ENCODE measurements around the gene RBM12. TPM values are rescaled to one million over a fixed set of nuclear protein-coding genes. Genes with fewer than 3 reads are reported as not detected.

RBM12 gene
- total and polyA plus RNA-seq, 11 donors, result 7.4 to 61.7 (median 43.0) TPM

- Histone ChIP-seq H3K9me3 (no peaks in the 10 kb centered on the region), H3K27ac (peak overlapping the region in 2 of 12 donors; percentile 5 to 87), H3K36me3 (peaks cover 0 to 65% (median 60%) of the 10 kb centered on the region in 9 donors), H3K27me3 (no peaks in the 10 kb centered on the region), H3K4me3 (peak overlapping the region in 9 of 12 donors; percentile 68 to 99 (median 88)), H3K4me1 (peaks cover 4 to 26% (median 17%) of the 10 kb centered on the region in 12 donors)
- ATAC-seq (no peak), DNase-seq (no peak)
- intact Hi-C loops (cut with DNase I), result loop anchor here in 3 of 10 donors (5.0 to 10.0 kb wide), 5 partner anchors 45 to 235 kb away; partner anchors contain the start of gene RBM39 (in 1 of the 3)
- 76 to 82% (median 80%) methylated on average over 9 of the region's 9 CpGs for WGBS, 4 donors
- no peak for TF ChIP-seq POLR2A (IDR thresholded peaks at IDR 0.05)
- TF ChIP-seq, protein P1, sequence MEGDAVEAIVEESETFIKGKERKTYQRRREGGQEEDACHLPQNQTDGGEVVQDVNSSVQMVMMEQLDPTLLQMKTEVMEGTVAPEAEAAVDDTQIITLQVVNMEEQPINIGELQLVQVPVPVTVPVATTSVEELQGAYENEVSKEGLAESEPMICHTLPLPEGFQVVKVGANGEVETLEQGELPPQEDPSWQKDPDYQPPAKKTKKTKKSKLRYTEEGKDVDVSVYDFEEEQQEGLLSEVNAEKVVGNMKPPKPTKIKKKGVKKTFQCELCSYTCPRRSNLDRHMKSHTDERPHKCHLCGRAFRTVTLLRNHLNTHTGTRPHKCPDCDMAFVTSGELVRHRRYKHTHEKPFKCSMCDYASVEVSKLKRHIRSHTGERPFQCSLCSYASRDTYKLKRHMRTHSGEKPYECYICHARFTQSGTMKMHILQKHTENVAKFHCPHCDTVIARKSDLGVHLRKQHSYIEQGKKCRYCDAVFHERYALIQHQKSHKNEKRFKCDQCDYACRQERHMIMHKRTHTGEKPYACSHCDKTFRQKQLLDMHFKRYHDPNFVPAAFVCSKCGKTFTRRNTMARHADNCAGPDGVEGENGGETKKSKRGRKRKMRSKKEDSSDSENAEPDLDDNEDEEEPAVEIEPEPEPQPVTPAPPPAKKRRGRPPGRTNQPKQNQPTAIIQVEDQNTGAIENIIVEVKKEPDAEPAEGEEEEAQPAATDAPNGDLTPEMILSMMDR (IDR thresholded peaks at IDR 0.05), result no peak
These were observed 33.1 kb upstream of the RBM12 start for GRCh38 chr20:35697696-35698297.

GRCh38 chr20:35695978-35696377 is 31.3 kb upstream of the RBM12 start:
- no peak for DNase-seq
- no peak for ATAC-seq
- Histone ChIP-seq H3K4me3 (no peak overlapping the region), H3K27me3 (no peaks in the 10 kb centered on the region), H3K4me1 (peaks cover 4 to 26% (median 17%) of the 10 kb centered on the region in 12 donors), H3K27ac (no peak overlapping the region), H3K9me3 (no peaks in the 10 kb centered on the region), H3K36me3 (peaks cover 0 to 65% (median 59%) of the 10 kb centered on the region in 9 donors)
- TF ChIP-seq, protein P1 (IDR thresholded peaks at IDR 0.05), result no peak
- TF ChIP-seq POLR2A (IDR thresholded peaks at IDR 0.05), result no peak
- WGBS, 4 donors, result 77 to 87% (median 85%) methylated on average over 4 of the region's 4 CpGs
- intact Hi-C loops (cut with DNase I), result loop anchor here in 3 of 10 donors (5.0 to 10.0 kb wide), 5 partner anchors 46 to 234 kb away; partner anchors contain the start of gene RBM39 (in 1 of the 3)

- TF ChIP-seq, protein P1 (IDR thresholded peaks at IDR 0.05), result no peak
- no peak for TF ChIP-seq POLR2A (IDR thresholded peaks at IDR 0.05)
- H3K27ac ChIP-seq, result no peak overlapping the region
- H3K9me3 ChIP-seq, result no peaks in the 10 kb centered on the region
- DNase-seq, result no peak
- no peak for ATAC-seq
- H3K4me3 ChIP-seq, result no peak overlapping the region
- intact Hi-C loops (cut with DNase I), result loop anchor here in 3 of 10 donors (5.0 to 10.0 kb wide), 5 partner anchors 47 to 233 kb away; partner anchors contain the start of gene RBM39 (in 1 of the 3)
- no peaks in the 10 kb centered on the region for H3K27me3 ChIP-seq
- peaks cover 4 to 22% (median 15%) of the 10 kb centered on the region in 12 donors for H3K4me1 ChIP-seq
- 73 to 83% (median 80%) methylated on average over 2 of the region's 2 CpGs for WGBS, 4 donors
- H3K36me3 ChIP-seq, result peaks cover 0 to 67% (median 61%) of the 10 kb centered on the region in 9 donors
These were observed 30.6 kb upstream of the RBM12 start for GRCh38 chr20:35695245-35695749.

DNA sequence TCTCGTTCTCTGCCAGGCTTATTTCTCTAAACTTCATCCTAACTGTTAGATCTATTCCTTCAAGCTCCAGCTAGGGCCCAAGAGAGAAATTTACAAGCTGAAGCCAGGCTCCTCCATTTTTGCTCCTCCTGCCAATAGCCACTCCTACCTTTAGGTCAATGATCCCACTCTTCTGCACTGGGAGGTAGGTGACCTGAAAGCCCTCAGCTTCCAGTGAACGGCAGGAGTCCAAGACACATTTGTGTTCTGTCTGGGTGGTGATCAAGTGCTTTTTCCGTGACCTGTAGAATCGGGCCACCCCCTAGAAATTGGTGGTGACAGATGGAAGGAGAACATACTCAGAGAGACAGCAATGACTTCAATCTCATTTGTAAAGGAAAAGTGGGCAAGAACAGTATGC is 25.6 kb upstream of the RBM12 start:
- no peak overlapping the region for H3K4me3 ChIP-seq
- no peaks in the 10 kb centered on the region for H3K9me3 ChIP-seq
- intact Hi-C loops (cut with DNase I), result loop anchor here in 1 of 10 donors (10.0 kb wide), 2 partner anchors 175 to 195 kb away; no protein-coding TSS in a partner anchor
- no peaks in the 10 kb centered on the region for H3K4me1 ChIP-seq
- DNase-seq (no peak), ATAC-seq (no peak)
- 64 to 79% (median 76%) methylated on average over 4 of the region's 4 CpGs for WGBS, 4 donors
- no peaks in the 10 kb centered on the region for H3K27me3 ChIP-seq
- H3K27ac ChIP-seq, result no peak overlapping the region
- peaks cover 0 to 100% (median 93%) of the 10 kb centered on the region in 9 donors for H3K36me3 ChIP-seq
- no peak for TF ChIP-seq POLR2A (IDR thresholded peaks at IDR 0.05)
- TF ChIP-seq, protein P1 (IDR thresholded peaks at IDR 0.05), result no peak

All from heart left ventricle (tissue), 16 donors.